Dermis microvascular lymphatic vessel endothelial cell (primary cell): ENCODE results near the gene SH3D21. TPM values are rescaled to one million over a fixed set of nuclear protein-coding genes. Genes with fewer than 3 reads are reported as not detected.

Source experiments
- DNase-seq, 2 donors: peaks; one replicate each; pipeline versions ENCODE4 v3.0.0 to v3.0.0-alpha.2; 2010; ENCODE audit warnings: low read depth in 2 of 2
- total RNA-seq: library from RNA; depleted of rRNA; stranded (reverse); fragments of >200 nt; gene quantifications from 2 replicates; pipeline ENCODE4 v1.2.1, GENCODE V29; 2014

The SH3D21 gene
- total RNA-seq, 1 donor from 2014 or later: 0.51 TPM

DNA sequence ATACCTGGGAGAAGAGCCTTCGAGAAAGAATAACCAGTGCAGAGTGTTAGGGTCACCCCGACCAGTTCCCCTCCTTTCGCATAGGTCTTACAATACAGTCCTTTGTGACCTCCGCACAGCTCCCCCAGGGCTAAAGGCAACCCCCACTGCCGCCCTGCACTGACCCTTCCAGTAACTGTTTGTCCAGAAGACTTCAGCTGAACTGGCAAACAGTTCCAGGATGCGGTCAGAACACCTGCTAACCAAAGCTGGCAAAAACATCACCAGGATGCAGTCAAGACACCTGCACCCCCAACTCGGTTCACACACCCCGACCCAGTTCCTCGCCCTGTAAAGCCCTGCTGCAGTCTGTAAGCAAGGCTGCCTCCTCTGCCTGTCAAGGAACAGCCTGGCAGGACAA lies 23.6 kb downstream of the SH3D21 start:
- DNase-seq: no peak

DNA sequence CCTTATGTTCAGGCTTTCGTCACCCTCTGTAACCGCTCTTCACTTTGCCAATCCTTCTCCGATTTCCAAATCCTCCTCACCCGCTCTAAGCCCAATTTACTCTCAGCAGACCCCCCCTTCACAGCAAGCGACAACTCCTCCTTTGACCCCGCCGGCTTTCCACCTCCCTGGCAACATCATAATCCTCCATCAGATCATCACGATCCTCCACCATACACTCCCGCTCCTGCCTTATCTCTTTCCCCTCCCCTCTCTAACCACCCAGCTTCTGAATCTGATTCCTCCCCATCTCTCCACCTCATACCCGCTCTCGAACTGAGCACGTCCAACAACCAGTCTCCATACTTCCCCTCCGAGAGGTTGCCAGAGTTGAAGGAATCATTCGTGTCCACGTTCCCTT lies 24.8 kb downstream of the SH3D21 start:
- DNase-seq: no peak

DNA sequence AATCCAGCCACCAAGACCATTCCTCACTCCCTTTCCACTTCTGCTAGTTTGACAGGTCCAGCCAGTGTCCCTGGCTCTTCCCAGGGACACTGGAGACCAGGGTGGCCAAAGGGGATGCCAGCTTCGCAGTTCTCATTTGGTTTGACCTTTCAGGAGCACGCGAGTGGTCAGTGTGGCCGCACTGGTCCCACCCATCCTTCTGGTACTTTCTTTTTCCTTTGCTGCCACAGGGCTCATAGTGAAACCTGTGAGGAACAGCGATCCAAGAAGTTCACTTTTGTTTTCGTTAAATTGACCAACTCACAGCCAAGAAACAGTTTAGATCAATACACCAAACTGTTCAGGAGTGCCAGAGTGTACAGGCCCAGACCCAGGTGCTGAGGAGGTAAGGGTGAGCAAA lies 31.7 kb downstream of the SH3D21 start:
- DNase-seq: no peak

DNA sequence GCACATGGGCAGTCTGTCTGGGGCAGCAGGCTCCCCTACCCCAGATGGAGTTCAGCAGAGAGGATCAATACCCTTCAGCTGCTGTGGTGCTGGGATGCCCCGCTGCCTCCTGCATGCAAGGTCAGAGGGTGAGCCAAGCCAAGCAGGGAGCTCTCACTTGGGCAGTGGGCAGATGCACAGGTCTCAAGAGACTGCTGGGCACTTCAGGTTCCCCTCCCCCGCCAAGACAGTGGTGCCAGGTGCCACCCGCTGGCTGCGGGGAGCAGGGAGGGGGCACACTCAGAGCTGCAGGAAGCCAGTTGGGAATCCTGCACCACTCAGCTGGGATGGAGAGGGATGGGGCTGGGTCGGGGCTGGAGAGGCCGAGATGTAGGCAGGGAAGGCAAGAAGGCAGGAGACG lies 33.0 kb downstream of the SH3D21 start:
- no peak for DNase-seq

DNA sequence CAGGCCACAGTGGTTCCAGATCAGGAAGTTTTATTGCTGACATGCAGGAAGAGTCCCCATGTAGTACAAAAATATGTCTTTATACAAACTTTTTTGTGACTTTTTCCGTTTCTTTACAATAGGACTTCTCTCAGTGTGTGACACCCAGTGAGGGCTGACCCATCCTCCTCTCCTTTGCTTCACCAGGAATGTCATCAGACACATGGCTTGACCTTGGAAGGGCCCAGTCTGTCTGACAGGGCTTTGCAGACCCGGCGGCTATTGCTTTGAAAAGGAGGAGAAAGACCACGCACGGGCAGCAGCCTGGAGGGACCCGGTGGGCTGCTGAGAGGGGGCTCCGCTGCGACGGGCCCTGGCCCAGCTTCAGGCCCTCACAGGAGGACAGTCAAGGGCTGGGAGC lies 33.4 kb downstream of the SH3D21 start:
- DNase-seq: no peak

DNA sequence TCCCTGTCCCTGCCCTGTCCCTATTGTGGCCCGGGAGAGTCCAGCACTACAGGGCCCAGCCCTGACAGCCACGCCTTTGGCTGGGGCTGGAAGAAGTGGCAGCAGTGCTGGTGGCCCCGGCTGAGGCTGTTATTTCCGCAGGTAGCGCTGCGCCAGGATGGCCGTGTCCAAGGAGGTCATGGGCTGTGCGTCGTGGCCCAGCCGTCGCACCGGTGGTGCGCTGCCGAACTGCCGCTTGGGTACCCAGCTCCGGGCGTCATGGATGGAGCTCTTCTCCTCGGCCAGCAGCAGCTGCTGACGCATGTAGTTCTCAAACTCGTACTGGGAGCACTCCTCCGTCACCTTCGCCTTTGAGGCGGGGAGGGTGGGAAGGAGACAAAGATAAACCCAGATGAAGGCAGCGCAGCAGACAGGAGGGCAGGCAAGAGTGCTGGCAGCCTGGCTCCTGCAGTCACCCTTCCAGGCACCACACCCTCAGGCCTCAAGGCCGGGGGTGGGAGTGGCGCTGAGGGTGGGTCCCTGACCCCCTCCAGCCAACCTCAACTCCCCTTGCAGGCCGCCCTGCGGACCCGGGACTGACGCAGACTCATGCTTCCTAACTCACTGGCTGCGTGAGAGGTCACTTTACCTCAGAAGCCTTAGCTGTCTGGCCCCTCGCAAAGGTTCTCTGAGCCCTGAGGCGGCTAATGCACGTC lies 35.6 kb downstream of the SH3D21 start:
- no peak for DNase-seq

DNA sequence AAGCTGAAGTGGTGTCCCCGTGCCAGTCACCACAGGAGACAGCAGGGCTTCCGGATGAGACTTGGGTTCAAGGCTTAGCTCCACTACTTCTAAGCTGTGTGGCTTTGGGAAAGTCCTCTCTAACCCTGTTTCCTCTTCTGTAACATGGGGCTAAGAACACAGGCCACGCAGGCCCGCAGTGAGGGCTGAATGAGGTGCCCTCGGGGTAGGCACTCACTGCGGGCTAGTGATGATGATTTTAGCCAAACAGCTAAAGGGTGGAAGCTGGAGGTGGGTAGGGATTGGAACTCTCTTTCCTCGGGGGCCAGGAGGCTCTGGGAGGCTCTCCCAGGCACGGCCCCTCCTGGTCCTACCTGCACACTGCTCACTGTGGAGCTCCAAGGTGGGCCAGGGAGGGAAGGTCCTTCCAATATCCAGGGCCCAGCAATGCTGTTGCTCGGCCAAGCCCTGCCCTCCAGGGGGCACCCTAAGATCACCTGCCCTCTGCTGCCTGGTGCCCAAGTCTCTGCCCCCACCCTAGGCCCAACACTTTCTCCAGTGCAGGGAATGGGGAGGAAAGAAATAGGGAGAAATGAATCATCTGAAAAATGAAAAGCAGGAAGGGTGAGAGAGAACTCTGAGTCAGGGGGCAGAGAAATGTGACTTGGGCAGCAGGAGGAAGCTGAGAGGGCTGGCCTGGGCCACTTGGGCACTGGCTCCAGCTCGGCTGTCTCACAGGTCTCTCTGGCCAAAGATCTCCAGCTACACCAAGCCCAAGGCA lies 36.4 kb downstream of the SH3D21 start:
- peak in 1 of 2 donors; percentile 88 for DNase-seq

DNA sequence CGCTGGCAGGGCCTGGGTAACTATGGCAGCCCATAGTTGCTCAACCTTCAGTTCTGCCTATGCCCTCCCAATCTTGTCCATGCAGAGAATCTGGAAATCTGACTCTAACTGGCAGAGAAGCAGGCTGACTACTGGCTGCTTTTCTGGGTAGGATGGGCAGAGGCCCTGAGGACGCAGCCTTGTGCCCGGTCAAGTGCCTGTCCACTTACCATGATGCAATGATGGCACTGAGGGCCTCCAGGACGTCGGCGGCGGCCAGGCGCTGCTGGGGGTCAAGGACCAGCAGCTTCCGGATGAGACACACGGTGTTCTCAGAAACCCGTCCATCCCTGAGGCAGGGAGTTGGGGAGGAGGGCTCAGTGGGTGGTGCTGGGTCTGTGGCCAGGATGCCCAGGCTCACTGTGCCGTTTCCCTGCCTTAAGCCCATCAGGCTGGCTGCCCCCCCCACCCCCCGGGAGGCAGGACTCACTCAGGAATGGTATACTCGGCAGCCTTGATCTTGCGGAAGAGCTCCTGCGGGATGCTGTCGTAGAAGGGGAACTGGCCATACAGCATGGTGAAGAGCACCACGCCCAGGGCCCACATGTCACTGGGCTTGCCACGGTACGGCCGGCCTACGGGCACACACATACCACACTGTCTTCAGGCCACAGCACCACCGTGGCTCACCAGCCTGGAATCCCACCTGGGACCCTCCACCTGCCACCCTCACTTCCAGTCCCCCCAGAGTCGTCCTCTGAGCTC lies 37.7 kb downstream of the SH3D21 start:
- no peak for DNase-seq

DNA sequence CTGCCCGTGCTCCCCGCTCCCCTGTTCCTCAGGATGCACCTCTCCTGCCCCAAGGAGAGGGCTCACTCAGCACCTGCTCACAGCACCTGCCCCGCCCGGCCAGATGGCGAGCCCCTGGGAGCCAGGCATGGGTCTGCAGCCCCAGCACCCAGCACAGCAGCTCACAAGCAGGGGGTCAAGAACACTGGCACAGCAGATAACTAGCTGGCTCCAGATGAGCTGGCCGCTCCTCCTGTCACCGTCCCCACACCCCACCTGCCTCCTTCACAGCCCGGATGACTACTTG lies 38.2 kb downstream of the SH3D21 start:
- no peak for DNase-seq

DNA sequence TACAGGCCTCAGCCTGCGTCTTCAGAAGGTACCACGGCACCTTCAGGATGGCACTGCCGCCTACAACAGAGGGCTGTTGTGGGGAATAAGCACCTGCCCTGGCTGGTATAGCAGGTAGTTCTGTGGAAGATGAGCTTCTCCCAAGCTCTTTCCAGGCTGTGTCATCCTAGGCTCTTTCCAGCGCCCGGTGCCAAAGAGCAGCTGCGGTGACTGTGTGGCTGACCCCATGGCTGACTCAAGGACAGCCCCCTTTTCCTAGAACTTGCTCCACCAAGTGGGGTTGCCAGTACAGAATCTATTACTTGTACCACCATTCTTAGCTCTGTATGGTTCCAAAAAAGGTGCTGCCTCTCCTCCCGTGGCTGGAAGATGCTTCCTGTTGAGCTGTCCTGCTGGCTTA lies 39.2 kb downstream of the SH3D21 start:
- DNase-seq: peak in 1 of 2 donors; percentile 26

DNA sequence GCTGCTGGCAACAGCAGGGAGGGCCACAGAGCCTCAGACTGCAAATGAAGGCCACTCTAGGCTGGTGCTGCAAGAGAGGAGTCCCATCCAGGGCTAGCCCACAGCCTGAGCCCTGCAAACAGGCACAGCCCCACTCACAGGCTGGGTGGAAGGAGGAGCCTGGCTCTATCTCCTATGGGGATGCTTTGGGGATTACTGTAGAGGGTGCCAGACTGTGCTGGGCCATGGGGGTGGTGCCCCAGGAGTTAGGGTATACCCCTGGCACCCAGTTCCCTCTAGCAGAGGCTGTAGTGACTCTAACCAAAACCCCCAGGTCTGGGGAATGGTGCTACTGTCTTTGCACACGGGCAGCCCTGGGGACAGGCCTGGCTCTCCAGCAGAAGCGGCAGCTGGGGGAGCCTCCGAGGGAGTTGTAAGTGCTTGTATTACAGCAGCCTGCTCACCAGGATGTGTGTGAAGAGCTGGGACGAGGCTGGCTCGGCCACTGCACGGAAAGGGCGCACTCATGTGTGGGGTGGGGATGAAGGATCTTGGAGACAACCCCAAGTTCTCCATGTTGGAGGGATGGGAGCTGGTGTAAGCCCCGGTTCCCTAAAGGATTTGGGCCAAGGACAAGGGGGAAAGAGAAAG lies 40.7 kb downstream of the SH3D21 start:
- DNase-seq: no peak

DNA sequence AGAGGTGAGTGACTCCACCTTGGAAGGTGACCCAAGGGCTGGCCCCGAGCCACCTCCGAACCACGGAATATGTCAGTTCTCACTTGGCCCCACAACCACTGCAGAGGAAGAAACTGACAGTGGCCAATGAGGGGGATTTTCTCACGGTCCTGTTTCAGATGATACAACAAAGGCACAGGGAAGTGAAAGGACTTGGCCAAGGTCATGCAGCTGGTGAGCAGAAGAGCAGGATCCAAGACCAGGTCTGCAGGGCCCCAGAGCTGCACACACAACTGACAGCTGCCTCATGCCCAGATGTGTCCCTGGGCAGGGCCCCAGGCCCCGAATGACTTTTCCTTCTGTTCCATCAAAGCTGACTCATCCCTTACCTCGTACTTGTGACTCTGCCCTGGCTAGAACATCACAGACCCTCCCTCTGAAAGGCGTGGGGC lies 43.1 kb downstream of the SH3D21 start:
- DNase-seq: peak in 1 of 2 donors; percentile 67

DNA sequence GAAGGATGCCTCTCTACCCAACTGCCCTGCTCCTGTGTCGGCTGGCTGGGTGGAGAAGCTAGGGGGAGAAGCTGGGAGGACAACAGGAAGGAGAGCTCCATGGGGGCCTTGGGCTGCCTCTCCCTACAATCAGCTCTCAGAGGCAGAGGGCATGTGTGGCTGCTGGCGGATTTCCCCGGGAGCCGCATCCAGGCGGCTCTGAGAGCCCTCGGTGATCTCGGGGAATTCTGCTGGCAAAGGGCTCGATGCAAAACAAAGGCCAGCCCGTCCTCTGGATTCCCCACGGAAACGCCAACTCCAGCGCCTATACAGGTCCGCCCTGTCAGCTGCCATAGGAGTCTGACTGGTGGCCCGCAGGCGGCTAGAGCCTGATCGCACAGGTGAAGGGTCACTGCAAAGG lies 43.7 kb downstream of the SH3D21 start:
- DNase-seq: peak; percentile 61 to 83

DNA sequence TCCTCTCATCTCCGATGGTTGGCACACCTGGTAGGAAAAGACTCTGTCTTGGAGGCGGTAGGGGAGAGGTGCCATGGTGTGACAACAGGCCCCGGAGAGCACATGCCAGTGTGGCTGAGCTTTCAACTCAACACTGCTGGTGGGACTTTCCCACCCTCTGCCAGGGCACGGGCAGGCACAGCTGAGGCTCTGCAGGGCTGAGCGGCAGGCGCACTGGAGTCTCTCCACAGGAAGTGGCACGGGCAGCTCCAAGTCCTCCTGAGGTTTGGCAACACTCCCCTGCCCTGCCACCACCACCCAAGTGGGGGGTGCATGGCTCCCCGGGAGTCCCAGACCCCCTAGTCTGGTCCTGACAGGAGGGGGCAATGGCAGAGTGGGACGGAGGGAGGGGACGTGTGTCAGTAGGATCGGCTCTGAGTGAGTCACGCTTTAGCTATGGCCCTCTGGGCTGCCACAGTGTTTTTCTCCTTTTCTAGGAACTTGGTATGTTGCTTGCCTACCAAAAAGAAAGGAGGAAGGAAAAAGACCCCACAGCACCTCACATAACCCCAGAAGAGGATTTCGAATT lies 44.6 kb downstream of the SH3D21 start:
- DNase-seq: peak in 1 of 2 donors; percentile 86

DNA sequence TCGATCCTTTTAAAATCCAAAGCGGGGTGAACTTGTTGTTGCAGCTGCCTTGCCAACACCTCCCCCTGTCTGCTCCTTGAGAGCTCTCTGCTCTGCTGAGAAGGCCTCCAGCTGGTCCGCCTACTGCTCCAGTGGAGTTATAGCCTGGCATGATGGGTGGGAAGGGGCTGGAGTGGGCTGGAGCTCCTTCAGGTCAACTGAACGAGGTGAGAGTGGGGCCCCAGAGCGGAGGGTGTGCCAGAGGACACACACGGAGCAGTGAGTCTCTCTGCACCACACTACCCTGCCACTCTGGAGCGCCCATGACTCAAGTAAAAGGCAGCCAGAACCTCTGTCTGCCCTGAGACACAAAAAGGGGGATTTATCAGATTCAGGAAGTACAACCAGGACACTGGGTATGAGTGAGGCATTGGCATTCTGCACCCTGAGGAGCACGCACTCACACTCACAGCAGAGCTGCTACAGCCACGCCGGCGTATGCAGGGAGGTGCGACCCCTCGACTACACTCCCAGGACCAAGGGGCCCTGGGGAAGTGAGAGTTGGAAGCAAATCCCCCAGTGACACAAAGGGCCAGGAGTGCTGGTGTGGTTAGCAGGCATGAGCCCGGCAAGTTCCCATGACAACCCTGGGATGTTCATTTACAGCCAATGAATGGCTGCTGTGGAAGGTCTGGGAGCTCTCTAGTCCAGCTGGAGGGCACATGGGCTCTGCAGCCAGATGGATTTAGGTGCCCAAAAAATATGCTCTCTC lies 45.2 kb downstream of the SH3D21 start:
- peak in 1 of 2 donors; percentile 74 for DNase-seq

DNA sequence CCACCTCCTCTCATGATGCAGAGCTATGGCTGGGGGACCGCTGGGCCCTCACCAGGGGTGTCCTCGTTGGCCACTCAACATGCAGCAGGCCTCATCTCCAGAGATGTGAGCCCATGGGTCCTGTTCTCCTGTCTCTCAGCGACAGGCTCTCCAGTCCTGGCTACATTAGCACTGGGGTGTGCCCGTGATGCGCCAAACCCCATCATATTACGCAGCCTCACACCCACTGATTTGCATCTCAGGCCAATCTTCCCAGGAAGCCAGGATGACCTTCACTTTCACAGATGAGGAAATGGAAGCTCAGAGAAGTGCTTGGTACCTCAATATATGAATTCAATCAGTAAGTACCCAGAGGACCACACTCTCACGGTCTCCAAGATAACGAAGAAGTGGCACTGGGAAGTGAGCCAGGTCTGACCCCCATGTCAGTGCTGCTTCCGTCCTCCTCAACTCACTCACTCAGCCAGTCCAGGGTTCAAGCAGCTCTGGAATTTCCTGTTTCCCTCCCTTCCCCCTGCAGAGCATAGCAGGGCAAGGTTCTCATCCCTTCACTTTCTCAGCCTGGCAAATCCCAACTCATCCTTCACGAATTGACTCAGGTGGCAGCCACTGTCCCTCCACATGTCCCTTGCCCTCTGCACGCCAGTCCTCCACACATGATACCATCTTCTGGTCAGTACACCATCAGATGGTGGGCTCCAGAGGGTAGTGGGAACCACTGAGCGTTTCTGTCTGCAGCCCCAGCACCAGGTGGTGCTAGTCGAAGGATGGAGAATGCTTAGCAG lies 46.1 kb downstream of the SH3D21 start:
- DNase-seq: peak in 1 of 2 donors; percentile 67

DNA sequence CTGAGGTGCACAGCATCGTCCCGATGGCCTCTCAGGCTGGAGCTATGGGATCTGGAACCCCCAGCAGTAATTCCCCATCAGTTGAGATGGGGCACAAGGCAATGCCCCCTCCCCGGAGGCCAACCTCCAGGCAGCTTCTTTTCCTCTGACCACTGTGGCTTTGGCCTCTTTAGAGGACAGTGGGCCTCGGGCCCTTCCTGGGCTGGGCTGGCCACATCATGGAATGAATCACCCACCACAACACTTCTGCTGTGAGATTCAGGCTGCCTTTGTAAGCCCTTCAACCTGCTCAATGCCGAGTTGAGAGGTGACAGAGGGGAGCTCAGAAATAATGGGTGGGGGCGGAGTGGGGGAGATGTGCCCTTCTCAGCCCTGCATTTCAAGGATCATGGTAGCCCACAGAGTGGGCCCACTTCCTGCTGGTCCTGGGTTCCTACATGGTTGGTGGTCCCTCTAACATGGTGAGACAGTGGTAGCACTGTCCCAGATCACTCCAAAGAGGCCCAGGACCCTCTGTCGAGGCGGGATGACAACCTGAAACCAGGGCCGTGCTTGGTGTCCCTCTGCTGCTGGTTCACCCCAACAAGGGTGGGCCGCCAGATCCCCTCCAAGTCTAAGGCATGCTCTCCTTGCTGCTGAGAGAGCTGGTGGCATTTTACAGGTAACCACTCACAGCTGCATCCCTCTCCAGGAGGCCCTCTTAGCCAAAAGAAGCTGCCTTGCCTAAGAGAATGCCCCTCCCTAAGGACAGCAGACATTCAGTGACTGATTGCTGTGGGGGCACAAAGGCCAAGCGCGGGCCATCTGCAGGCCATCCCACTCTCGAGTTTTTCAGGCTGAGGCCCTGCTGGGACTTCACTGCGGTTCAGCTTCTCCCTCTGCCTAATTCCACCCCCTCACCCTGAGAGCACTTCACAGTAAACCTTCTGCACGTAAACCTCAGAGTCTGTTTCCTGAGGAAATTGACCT lies 47.0 kb downstream of the SH3D21 start:
- peak in 1 of 2 donors; percentile 53 for DNase-seq

DNA sequence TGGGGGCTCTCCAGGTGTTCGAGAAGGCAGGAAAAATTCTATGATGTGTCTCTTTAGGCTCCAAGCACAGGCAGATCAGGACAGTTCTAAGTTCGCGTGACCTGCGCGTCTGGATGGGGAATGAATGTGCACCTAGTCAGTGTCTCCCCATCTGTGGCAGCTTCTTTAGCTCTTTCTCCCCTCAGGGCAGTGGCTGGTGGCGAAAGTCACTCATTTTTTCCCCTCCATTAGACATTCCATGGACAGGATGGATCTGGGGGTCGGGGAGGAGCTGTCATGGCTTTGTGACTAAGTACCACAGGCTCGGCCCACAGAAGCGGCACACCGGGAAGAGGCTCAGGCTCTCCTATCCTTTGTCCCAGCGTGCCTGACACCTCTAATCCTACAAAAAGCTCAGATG lies 48.3 kb downstream of the SH3D21 start:
- DNase-seq: no peak

DNA sequence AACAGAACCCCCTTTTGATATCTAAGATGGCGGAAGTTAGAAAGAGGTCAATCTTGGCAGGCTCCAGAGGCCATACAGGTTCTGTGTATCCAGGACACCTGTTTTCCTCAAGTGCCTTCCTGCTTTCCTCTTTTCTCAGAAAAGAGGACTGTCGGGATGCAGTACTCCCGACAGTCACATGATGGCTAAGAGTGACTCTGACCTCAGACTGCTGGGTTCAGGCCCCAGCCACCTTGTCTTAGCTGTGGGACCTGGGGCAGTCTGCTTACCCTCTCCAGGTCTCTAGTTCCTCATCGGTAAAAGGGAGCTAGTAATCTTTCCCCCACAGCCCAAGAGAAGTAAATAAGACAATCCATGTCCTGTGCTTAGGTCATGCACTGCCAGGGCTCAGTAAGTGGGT lies 49.6 kb downstream of the SH3D21 start:
- no peak for DNase-seq
